Left ventricle myocardium inferior (tissue), 1 donor: ENCODE measurements around the gene MCF2L2. TPM values are rescaled to one million over a fixed set of nuclear protein-coding genes. Genes with fewer than 3 reads are reported as not detected.
"Not testable (repeated sequence)": the region's sequence is repeated elsewhere in the genome, so short reads cannot be mapped to it uniquely, and the experiment has no call there.

Source experiments
- DNase-seq: peaks from one replicate; pipeline ENCODE4 v3.0.0-alpha.2; 2020
- H3K27ac ChIP-seq: fragments of 200-600 bp; replicated peaks from 2 replicates; pipeline ENCODE4 v1.8.0; 2021
- H3K27me3 ChIP-seq: fragments of 200-600 bp; 2 replicates; pipeline ENCODE4 v1.8.0; 2021; ENCODE audit warnings: low read depth
- H3K36me3 ChIP-seq: fragments of 200-600 bp; 2 replicates; pipeline ENCODE4 v1.8.0; 2021
- H3K4me1 ChIP-seq: fragments of 200-600 bp; 2 replicates; pipeline ENCODE4 v1.8.0; 2021
- H3K4me3 ChIP-seq: fragments of 200-600 bp; 2 replicates; pipeline ENCODE4 v1.8.0; 2021; ENCODE audit warnings: mild to moderate bottlenecking, moderate library complexity
- H3K9me3 ChIP-seq: fragments of 200-600 bp; replicated peaks from 2 replicates; pipeline ENCODE4 v1.8.0; 2021
- CTCF ChIP-seq: fragments of 200-600 bp; IDR thresholded peaks from 2 replicates; pipeline ENCODE4 v1.8.0; 2021; ENCODE audit warnings: antibody characterized with exemption, mild to moderate bottlenecking, borderline replicate concordance
- intact Hi-C: fragments of 100-400 bp; cut with micrococcal nuclease; formaldehyde crosslinking; loops from one replicate; pipeline ENCODE4 v1.11.0; 2022
- long read RNA-seq: library from polyadenylated mRNA; unstranded; transcript quantifications from one replicate; pipeline ENCODE4 v2.0.0, GENCODE V29; 2021
- total RNA-seq: library from RNA; stranded (reverse); fragmentation: NEBNext Ultra II Directional; extraction: Animal tissue kit (Norgen Biotek cat#: 25700); gene quantifications from one replicate; pipeline ENCODE4 v1.2.1, GENCODE V29; 2021
- donor health status: DM: no; HTN: yes; CAD: no; lungs with severe emphysema.

The MCF2L2 gene
- total RNA-seq: 0.91 TPM
- long read RNA-seq: 0 reads

GRCh38 chr3:183428447-183429211, at the start of gene MCF2L2:
Gene MCF2L2, minus strand, starts transcription at chr3:183428619. Its CDS starts 642 bp downstream, at chr3:183427977.
- Histone ChIP-seq H3K27ac (no peak within 1 kb of the TSS), H3K9me3 (no peaks in the 10 kb centered on the region), H3K4me3 (peak within 1 kb of the TSS; percentile 83), H3K4me1 (peaks cover 18% of the 10 kb centered on the region), H3K36me3 (no peaks in the 10 kb centered on the region), H3K27me3 (peaks cover 87% of the 10 kb centered on the region)
- peak; percentile 24 for DNase-seq
- intact Hi-C loops: no loop called here
- TF ChIP-seq CTCF: no peak

- TF ChIP-seq CTCF: no peak
- Histone ChIP-seq H3K27me3 (peaks cover 8% of the 10 kb centered on the region), H3K27ac (no peak overlapping the region), H3K9me3 (no peaks in the 10 kb centered on the region), H3K4me1 (peaks cover 16% of the 10 kb centered on the region), H3K36me3 (no peaks in the 10 kb centered on the region), H3K4me3 (no peak overlapping the region)
- no peak for DNase-seq
- intact Hi-C loops: no loop called here
Measured at GRCh38 chr3:183477801-183478456, 49.5 kb upstream of the MCF2L2 start.

GRCh38 chr3:183475764-183476162, 47.3 kb upstream of the MCF2L2 start:
- H3K36me3 ChIP-seq, DNase-seq: not testable (repeated sequence)

DNA sequence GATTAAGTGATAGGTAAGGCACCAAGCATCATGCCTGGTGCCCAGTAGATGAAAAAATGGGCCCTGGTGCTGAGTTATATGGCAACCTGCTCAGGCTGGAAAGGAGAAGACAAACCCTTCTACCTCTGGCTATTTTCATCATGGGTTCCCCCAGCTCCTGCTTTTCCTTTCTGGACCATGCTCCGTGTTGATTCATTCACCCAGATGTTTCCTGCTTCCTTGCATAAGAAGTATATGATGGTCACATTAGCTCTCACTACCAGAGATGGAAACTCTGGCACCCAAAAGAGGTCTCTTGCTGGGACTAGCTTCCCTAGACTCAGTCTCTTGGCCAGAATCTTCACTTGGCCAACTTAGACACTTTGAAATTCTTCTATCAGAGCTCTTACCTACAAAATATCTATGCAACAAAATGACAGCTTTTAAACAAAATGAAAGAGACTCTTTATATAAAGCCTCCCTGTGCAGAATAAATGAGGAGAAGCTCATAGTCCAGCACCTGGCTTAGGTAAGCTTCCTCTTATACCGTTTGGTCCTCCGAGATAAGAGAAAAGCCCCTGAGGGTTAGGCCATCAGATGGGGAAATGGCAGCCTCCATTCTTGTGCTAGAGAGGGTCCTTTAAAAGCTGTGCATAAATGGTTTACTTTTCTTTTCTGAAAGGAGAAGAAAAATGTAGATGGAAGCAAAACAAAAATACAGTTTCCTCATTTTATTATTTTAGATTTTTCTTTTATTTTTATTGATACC, 46.8 kb upstream of the MCF2L2 start:
- peaks cover 8% of the 10 kb centered on the region for H3K27me3 ChIP-seq
- no peaks in the 10 kb centered on the region for H3K36me3 ChIP-seq
- H3K9me3 ChIP-seq: no peaks in the 10 kb centered on the region
- H3K27ac ChIP-seq: no peak overlapping the region
- DNase-seq: no peak
- intact Hi-C loops: no loop called here
- TF ChIP-seq CTCF: no peak
- H3K4me1 ChIP-seq: peaks cover 15% of the 10 kb centered on the region
- no peak overlapping the region for H3K4me3 ChIP-seq

More at GRCh38 chr3:183475764-183476162, 47.3 kb upstream of the MCF2L2 start:
- H3K27ac ChIP-seq, H3K27me3 ChIP-seq, H3K9me3 ChIP-seq, intact Hi-C loops, H3K4me3 ChIP-seq: not testable (repeated sequence)
- H3K4me1 ChIP-seq: peaks cover 15% of the 10 kb centered on the region

DNA sequence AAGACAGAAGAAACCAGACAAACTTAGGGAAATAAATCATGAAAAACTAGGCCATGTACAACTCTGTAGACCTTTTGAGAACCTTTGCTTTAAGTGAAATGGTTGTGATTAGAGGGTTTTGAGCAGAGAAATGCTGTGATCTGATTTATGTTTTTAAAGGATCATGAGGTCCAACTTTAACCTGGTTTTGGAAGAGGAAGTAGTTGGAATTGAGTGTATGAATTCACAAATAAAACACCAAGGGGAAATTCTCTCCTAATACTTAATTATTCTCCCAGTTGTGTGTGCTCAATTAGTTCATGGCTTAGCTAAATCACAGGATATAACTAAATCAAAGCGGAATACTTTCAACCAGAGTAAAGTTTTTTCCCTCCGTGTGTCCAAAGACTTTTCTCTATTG, 45.5 kb upstream of the MCF2L2 start:
- Histone ChIP-seq H3K4me1 (peaks cover 15% of the 10 kb centered on the region), H3K27ac (no peak overlapping the region)
- TF ChIP-seq CTCF: no peak

More for the DNA sequence above, 45.5 kb upstream of the MCF2L2 start:
- intact Hi-C loops: no loop called here
- no peak overlapping the region for H3K4me3 ChIP-seq
- H3K9me3 ChIP-seq: no peaks in the 10 kb centered on the region
- DNase-seq: no peak
- H3K27me3 ChIP-seq: peaks cover 7% of the 10 kb centered on the region
- no peaks in the 10 kb centered on the region for H3K36me3 ChIP-seq
